Trophoblast cell (in vitro differentiated cells and primary cell): ENCODE measurements around the gene IDI1.

Source experiments
- DNase-seq, 2 donors: peaks; one replicate each; pipeline ENCODE4 v3.0.0-alpha.2; 2016
- H2AFZ ChIP-seq: 2 replicates; pipeline ENCODE4 v1.6.1; 2013; ENCODE audit warnings: low read length, moderate library complexity, mild to moderate bottlenecking; ENCODE audit not compliant: insufficient read depth, poor library complexity
- H2AK5ac ChIP-seq: 2 replicates; pipeline ENCODE4 v1.6.1; 2013; ENCODE audit warnings: mild to moderate bottlenecking, low read length
- H2BK120ac ChIP-seq: 2 replicates; pipeline ENCODE4 v1.6.1; 2013; ENCODE audit warnings: low read length, mild to moderate bottlenecking, moderate library complexity; ENCODE audit not compliant: insufficient read depth, poor library complexity
- H2BK12ac ChIP-seq: 2 replicates; pipeline ENCODE4 v1.6.1; 2013; ENCODE audit warnings: mild to moderate bottlenecking, low read length, moderate library complexity
- H2BK5ac ChIP-seq: 2 replicates; pipeline ENCODE4 v1.6.1; 2013; ENCODE audit warnings: low read length, low read depth, moderate library complexity, mild to moderate bottlenecking; ENCODE audit not compliant: poor library complexity
- H3K14ac ChIP-seq: 2 replicates; pipeline ENCODE4 v1.6.1; 2013; ENCODE audit warnings: mild to moderate bottlenecking, low read length
- H3K18ac ChIP-seq: 2 replicates; pipeline ENCODE4 v1.6.1; 2013; ENCODE audit warnings: mild to moderate bottlenecking, low read length
- H3K23ac ChIP-seq: 2 replicates; pipeline ENCODE4 v1.6.1; 2013; ENCODE audit warnings: low read length
- H3K27ac ChIP-seq: 2 replicates; pipeline ENCODE4 v1.5.1; 2013; ENCODE audit warnings: low read depth, mild to moderate bottlenecking, inconsistent platforms, low read length, moderate library complexity
- H3K27me3 ChIP-seq: 2 replicates; pipeline ENCODE4 v1.6.1; 2013; ENCODE audit warnings: inconsistent platforms, mild to moderate bottlenecking, low read length, moderate library complexity; ENCODE audit not compliant: insufficient read depth
- H3K36me3 ChIP-seq, 2 experiments: 1 replicate in 1 of 2; 2 replicates in 1 of 2; pipeline ENCODE4 v1.6.1; 2013; ENCODE audit warnings: low read length in 2 of 2, mild to moderate bottlenecking in 2 of 2, moderate library complexity in 1 of 2; ENCODE audit not compliant: insufficient read depth in 2 of 2, control insufficient read depth in 1 of 2
- H3K4ac ChIP-seq: 2 replicates; pipeline ENCODE4 v1.6.1; 2013; ENCODE audit warnings: low read depth, mild to moderate bottlenecking, low read length, moderate library complexity
- H3K4me1 ChIP-seq, 2 experiments: 1 replicate in 1 of 2; 2 replicates in 1 of 2; pipeline ENCODE4 v1.6.1; 2013; ENCODE audit warnings: low read length in 2 of 2, mild to moderate bottlenecking in 2 of 2, moderate library complexity in 1 of 2; ENCODE audit not compliant: insufficient read depth in 2 of 2, control insufficient read depth in 1 of 2
- H3K4me2 ChIP-seq: 2 replicates; pipeline ENCODE4 v1.6.1; 2013; ENCODE audit warnings: inconsistent platforms, mild to moderate bottlenecking, low read length, moderate library complexity
- H3K4me3 ChIP-seq: 2 replicates; pipeline ENCODE4 v1.5.1; 2013; ENCODE audit warnings: mild to moderate bottlenecking, low read depth, low read length, inconsistent platforms
- H3K79me1 ChIP-seq: one replicate; pipeline ENCODE4 v1.6.1; 2013; ENCODE audit warnings: low read length
- H3K79me2 ChIP-seq: 2 replicates; pipeline ENCODE4 v1.6.1; 2013; ENCODE audit warnings: low read length, mild to moderate bottlenecking; ENCODE audit not compliant: control insufficient read depth, insufficient read depth, poor library complexity
- H3K9ac ChIP-seq: 2 replicates; pipeline ENCODE4 v1.6.1; 2013; ENCODE audit warnings: mild to moderate bottlenecking, low read length
- H3K9me3 ChIP-seq: 2 replicates; pipeline ENCODE4 v1.6.1; 2013; ENCODE audit warnings: low read depth, mild to moderate bottlenecking, control low read depth, inconsistent platforms, low read length; ENCODE audit not compliant: insufficient read depth
- H4K12ac ChIP-seq: 2 replicates; pipeline ENCODE4 v1.6.1; 2013; ENCODE audit warnings: low read depth, mild to moderate bottlenecking, low read length, moderate library complexity
- H4K8ac ChIP-seq: 2 replicates; pipeline ENCODE4 v1.6.1; 2013; ENCODE audit warnings: low read depth, mild to moderate bottlenecking, low read length, moderate library complexity
- H4K91ac ChIP-seq: one replicate; pipeline ENCODE4 v1.6.1; 2013; ENCODE audit warnings: low read depth, mild to moderate bottlenecking, low read length, moderate library complexity
- WGBS: extraction: QIAGEN DNeasy Blood & Tissue Kit; methylation state at CpG from one replicate; pipeline ENCODE4 v1.1.7; 2013; ENCODE audit warnings: missing lambda C conversion rate; ENCODE audit not compliant: insufficient read length, insufficient coverage; ENCODE audit errors: extremely low coverage; 5-methylcytosine and 5-hydroxymethylcytosine counted together

IDI1 gene

DNA sequence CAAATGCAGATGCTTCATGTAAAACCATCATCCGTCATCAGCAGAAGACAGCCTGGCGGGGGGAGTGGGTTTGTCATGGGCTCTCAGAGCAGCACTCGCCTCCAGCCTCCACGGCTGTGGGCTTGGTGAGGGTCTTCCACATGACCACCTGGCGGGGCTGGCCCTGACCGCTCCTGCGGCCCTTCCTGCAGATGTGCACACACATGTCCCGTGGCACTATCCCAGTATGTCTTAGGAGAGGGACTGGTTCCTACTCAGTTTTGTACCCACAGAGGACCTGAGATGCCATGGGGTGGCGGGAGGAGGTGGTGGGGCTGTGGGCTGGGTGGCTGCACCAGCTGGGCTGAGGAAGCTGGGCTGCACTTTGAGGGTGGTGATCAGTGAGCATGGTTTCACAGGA, 28.0 kb downstream of the IDI1 start:
- no peak overlapping the region for H4K12ac ChIP-seq
- H2BK5ac ChIP-seq: no peak overlapping the region
- peaks cover 23 to 26% of the 10 kb centered on the region in 2 experiments for H3K36me3 ChIP-seq
- no peak for DNase-seq
- no peak overlapping the region for H4K8ac ChIP-seq
- no peak overlapping the region for H2BK120ac ChIP-seq
- no peak overlapping the region for H2BK12ac ChIP-seq
- no peaks in the 10 kb centered on the region for H3K9me3 ChIP-seq
- H3K79me1 ChIP-seq: no peaks in the 10 kb centered on the region
- no peak overlapping the region for H3K14ac ChIP-seq
- no peaks in the 10 kb centered on the region for H3K4me1 ChIP-seq
- H3K27me3 ChIP-seq: no peaks in the 10 kb centered on the region
- H3K27ac ChIP-seq: no peak overlapping the region
- H3K9ac ChIP-seq: no peak overlapping the region
- H3K4ac ChIP-seq: no peak overlapping the region
- no peak overlapping the region for H2AFZ ChIP-seq
- no peak overlapping the region for H4K91ac ChIP-seq
- H3K18ac ChIP-seq: no peak overlapping the region
- no peak overlapping the region for H3K23ac ChIP-seq
- H3K4me3 ChIP-seq: no peak overlapping the region
- no peaks in the 10 kb centered on the region for H3K79me2 ChIP-seq
- H2AK5ac ChIP-seq: no peak overlapping the region
- WGBS: no CpG with 5 or more reads among the region's 9 CpGs
- no peak overlapping the region for H3K4me2 ChIP-seq

DNA sequence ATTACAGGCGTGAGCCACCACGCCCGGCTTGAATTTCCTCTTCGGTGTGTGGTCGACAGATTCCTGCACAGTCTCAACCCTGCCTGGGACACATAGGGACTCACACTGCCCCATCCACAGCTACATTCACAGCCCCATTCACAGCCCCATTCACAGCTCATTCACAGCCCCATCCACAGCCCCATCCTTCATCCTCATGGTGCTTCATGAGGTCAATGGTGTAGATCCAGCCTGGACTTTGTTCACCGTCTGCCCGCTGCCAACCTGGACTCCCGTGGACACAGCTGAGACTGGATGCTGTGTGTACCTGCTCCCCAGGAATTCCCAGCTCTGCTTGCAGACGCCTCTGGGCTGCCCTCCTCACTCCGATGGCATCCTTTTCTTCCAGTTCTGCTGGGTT, 28.5 kb downstream of the IDI1 start:
- H4K91ac ChIP-seq: no peak overlapping the region
- H3K4ac ChIP-seq: no peak overlapping the region
- no peaks in the 10 kb centered on the region for H3K79me2 ChIP-seq
- no peak overlapping the region for H3K23ac ChIP-seq
- H2AK5ac ChIP-seq: no peak overlapping the region
- no peak overlapping the region for H3K18ac ChIP-seq
- no CpG with 5 or more reads among the region's 10 CpGs for WGBS
- no peak for DNase-seq
- H2BK5ac ChIP-seq: no peak overlapping the region
- H4K8ac ChIP-seq: no peak overlapping the region
- peaks cover 28 to 30% of the 10 kb centered on the region in 2 experiments for H3K36me3 ChIP-seq
- no peaks in the 10 kb centered on the region for H3K79me1 ChIP-seq
- no peaks in the 10 kb centered on the region for H3K9me3 ChIP-seq
- H2AFZ ChIP-seq: no peak overlapping the region
- H3K4me2 ChIP-seq: no peak overlapping the region
- no peak overlapping the region for H4K12ac ChIP-seq
- no peaks in the 10 kb centered on the region for H3K27me3 ChIP-seq
- H2BK12ac ChIP-seq: no peak overlapping the region
- no peak overlapping the region for H3K14ac ChIP-seq
- no peak overlapping the region for H3K4me3 ChIP-seq
- no peak overlapping the region for H3K27ac ChIP-seq
- no peaks in the 10 kb centered on the region for H3K4me1 ChIP-seq
- no peak overlapping the region for H2BK120ac ChIP-seq
- no peak overlapping the region for H3K9ac ChIP-seq

DNA sequence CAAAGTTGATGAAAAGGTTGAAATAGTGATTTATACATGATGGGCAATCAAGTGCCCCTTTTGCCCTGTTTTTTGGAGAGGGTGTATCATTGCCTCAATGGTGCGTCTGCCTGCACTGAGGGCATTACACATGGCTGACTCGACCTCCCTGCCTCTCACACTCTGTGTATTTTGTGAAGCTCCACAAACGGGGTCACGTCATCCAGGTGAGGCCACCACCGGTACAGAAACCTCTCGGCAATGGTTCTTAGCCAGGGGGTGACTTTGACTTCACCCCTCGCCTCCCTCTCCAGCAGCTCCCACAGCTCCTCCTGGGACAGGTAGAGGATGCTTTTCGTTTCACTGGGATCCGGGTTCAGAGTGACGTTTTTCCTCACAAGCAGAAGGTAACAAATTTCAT, 29.6 kb downstream of the IDI1 start:
- Histone ChIP-seq H4K12ac (no peak overlapping the region), H3K14ac (no peak overlapping the region), H3K23ac (no peak overlapping the region), H2AK5ac (no peak overlapping the region), H3K4me3 (no peak overlapping the region), H4K91ac (no peak overlapping the region), H2AFZ (no peak overlapping the region), H3K4me1 (no peaks in the 10 kb centered on the region), H3K36me3 (peaks cover 35 to 38% of the 10 kb centered on the region in 2 experiments), H3K4me2 (no peak overlapping the region), H3K79me1 (no peaks in the 10 kb centered on the region), H2BK5ac (no peak overlapping the region), H3K27ac (no peak overlapping the region), H3K9ac (no peak overlapping the region), H3K4ac (no peak overlapping the region), H2BK12ac (no peak overlapping the region), H3K9me3 (no peaks in the 10 kb centered on the region), H3K18ac (no peak overlapping the region), H2BK120ac (no peak overlapping the region), H4K8ac (no peak overlapping the region), H3K27me3 (no peaks in the 10 kb centered on the region), H3K79me2 (no peaks in the 10 kb centered on the region)
- WGBS: no CpG with 5 or more reads among the region's 10 CpGs
- DNase-seq: no peak

DNA sequence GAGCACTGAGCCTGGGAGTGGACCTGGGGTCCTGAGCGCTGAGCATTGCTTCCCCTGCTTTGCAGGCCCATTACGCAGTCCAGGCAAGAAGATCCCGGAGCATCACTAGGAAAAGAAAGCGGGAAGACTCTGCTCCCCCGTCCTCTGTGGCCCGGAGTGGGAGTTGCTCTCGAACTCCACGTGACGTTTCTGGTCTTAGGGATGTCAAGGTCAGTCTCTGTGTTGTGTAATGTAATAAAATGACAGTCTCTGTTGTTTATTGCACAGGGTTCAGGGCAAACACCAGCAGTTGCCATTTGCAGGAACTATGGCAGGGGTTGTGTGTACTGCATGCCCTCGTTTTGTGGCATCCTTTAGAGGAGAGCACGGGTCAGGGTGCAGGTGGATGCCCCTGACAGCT, 33.2 kb downstream of the IDI1 start:
- Histone ChIP-seq H3K23ac (no peak overlapping the region), H3K4me1 (no peaks in the 10 kb centered on the region), H3K27me3 (no peaks in the 10 kb centered on the region), H4K91ac (no peak overlapping the region), H3K4me2 (no peak overlapping the region), H4K8ac (no peak overlapping the region), H3K4ac (no peak overlapping the region), H2BK12ac (no peak overlapping the region), H2AFZ (no peak overlapping the region), H3K9ac (no peak overlapping the region), H2BK120ac (no peak overlapping the region), H3K18ac (no peak overlapping the region), H3K14ac (no peak overlapping the region), H4K12ac (no peak overlapping the region), H3K79me2 (no peaks in the 10 kb centered on the region), H3K9me3 (no peaks in the 10 kb centered on the region), H3K4me3 (no peak overlapping the region), H3K79me1 (no peaks in the 10 kb centered on the region), H3K27ac (no peak overlapping the region), H2BK5ac (no peak overlapping the region), H2AK5ac (no peak overlapping the region), H3K36me3 (peaks cover 61 to 67% of the 10 kb centered on the region in 2 experiments)
- no peak for DNase-seq
- WGBS: no CpG with 5 or more reads among the region's 11 CpGs
